GM18858 (cell line): ENCODE results near the gene MAGEB2.
"Not testable (repeated sequence)": the region's sequence is repeated elsewhere in the genome, so short reads cannot be mapped to it uniquely, and the experiment has no call there.

Experiments
- ATAC-seq: cut with Tn5 transposase; IDR thresholded peaks from one replicate; pipeline ENCODE4 v1.9.1; 2021; ENCODE audit not compliant: unreplicated experiment

MAGEB2 gene, protein sequence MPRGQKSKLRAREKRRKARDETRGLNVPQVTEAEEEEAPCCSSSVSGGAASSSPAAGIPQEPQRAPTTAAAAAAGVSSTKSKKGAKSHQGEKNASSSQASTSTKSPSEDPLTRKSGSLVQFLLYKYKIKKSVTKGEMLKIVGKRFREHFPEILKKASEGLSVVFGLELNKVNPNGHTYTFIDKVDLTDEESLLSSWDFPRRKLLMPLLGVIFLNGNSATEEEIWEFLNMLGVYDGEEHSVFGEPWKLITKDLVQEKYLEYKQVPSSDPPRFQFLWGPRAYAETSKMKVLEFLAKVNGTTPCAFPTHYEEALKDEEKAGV

DNA sequence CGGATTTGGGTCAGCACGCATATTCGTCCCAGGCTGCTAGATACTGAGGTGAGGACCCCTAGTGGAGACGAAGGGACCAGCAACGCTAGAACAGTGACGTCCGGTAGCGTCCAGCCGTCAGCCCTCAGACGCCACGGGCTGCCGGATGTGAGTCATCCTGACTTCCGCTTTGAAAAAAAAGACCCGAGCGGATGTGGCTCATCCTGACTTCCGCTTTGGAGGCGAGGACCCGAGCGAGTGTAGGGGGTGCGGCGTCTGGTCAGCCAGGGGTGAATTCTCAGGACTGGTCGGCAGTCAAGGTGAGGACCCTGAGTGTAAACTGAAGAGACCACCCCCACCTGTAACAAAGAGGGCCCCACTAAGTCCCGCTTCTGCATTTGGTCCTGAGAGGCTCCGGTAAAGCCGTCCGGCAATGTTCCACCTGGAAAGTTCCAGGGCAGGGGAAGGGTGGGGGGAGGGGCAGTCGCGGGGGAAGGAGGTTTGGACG, at the start of gene MAGEB2:
MAGEB2 (plus strand) TSS at position 207 of the 487 bp plus-strand sequence. CDS start 3,018 bp downstream, outside the sequence.
- ATAC-seq = no peak

DNA sequence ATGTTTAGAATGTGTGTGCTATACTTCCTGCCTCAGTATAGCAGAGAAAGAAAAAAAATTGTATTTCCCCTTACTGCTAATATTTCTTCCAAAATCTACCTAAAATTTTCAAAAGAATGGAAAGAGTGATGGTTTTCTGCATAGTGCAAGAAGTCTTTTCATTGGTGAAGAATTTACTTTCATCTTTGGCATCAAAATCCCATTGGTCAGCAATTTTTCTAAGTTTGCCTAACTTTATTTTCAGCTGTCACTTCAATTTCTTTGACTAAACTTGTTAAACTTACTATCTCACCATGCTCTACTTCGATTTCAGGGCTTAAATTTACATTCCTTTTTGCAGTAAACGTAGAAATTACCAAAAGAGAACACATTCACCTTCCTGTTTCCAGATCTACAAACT, 44.5 kb upstream of the MAGEB2 start:
- no peak for ATAC-seq

DNA sequence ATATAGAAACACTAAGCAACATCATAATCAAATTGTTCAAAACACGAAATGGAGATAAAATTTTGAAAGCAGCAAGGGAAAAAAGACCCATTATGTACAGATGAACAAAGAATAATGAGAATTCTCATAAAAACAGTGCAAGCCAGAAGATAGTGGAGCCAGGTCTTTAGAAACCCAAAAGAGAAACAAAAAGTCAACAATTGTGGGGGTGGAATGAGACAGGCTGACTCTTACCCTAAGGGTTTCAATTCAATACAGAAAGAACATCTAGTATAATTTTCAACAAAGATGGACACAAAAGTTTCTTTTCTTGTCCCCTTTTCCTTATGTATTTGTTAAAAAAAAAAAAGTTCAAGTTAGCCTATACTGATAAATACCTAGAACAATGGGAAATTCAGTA, 34.0 kb upstream of the MAGEB2 start:
- ATAC-seq = no peak

DNA sequence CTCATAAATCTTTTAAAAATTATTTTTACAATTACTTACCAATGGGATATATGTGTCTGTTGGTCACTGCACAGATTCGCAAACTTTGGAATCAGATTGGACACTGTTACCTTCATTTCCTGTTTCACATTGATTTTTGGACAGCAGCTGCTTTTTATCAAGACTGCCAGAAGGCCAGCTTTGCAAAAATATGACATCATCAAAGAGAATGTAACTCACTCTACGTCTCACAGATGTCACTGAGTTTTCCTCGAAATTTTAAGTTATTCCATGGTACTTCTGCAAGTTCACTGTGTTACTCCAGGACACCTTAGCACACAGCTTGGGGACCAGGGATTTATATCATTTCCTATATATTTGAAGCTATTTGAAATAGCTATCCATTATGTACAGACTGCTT, 31.8 kb upstream of the MAGEB2 start:
- no peak for ATAC-seq

DNA sequence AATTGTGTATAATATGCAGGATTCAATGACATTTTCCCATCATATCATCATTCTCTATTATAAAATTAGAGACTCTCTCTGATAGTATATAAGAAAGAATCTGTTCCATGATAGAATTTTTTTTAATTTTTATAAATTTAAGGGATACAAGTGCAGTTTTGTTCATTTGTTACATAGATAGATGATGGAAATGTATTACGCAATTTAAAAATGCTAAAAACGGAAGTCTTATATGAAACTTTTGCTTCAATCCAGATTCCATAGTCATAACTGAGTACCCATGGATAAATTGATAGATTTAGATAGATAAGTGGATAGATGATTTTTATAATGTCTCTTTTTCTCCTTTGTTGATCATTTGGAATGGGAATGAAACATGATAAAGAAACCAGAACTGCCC, 24.9 kb upstream of the MAGEB2 start:
- ATAC-seq = no peak

DNA sequence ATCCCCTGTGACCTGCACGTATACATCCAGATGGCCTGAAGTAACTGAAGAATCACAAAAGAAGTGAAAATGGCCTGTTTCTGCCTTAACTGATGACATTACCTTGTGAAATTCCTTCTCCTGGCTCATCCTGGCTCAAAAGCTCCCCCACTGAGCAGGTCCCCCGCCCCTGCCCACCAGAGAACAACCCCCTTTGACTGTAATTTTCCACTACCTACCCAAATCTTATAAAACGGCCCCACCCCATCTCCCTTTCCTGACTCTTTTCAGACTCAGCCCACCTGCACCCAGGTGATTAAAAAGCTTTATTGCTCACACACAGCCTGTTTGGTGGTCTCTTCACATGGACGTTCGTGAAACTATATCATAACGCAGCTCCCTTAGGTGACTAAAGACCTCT, 21.5 kb upstream of the MAGEB2 start:
- not testable (repeated sequence) for ATAC-seq

DNA sequence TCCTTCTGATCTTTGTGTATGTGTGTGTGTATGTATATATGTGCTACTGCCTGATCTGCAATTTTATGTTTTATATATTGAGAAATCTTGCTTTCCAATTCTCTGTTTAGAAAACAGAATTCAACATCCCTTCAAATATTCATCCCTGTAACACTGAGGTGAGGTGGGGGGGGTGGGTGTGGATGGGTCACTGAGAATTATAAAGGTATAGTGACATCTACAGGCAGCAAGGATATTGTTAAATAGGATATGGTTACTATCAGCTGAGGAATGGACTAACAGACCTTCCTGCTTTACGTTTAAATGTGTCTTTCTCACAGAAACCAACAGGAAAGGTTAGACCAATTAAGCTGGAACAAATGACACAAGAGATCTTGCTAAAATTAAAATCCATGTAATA, 19.0 kb upstream of the MAGEB2 start:
- no peak for ATAC-seq

DNA sequence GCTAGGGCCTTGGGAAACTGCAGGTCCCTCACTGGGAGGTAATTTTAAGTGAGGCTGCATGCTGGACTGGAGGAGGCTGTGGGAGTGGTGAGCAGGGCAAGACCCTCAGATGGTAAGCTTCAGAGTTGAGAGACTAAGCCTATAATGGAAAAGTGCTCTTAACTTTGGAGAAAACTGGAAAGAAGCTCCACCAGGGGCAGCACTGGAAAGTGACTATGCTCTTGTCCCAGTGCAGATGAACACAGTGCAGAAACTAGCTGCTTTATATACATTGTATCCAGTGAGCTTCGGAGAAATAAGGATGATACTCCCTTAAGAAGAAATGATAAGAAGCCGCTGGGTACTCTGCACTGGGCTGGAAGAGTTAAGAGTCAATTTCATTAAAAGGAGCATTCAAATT, 3.2 kb upstream of the MAGEB2 start:
- ATAC-seq = no peak

DNA sequence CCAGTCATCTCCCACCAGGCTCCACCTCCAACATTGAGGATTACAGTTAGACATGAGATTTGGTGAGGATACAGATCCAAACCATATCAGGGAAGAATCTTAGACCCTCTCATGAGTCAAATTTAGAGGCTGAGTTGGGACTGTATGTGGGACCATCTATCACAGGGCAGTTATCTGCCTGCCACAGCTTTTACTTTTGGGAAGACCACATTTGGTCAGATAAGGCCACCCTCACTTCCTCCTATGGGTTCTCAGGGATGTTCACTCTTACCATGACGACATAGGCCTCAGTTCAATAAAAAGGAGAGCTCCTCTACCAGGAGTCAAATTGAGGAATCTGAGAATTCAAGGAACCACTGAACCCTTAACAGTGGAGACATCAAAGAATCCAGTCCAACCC, 2.1 kb downstream of the MAGEB2 start:
- no peak for ATAC-seq

DNA sequence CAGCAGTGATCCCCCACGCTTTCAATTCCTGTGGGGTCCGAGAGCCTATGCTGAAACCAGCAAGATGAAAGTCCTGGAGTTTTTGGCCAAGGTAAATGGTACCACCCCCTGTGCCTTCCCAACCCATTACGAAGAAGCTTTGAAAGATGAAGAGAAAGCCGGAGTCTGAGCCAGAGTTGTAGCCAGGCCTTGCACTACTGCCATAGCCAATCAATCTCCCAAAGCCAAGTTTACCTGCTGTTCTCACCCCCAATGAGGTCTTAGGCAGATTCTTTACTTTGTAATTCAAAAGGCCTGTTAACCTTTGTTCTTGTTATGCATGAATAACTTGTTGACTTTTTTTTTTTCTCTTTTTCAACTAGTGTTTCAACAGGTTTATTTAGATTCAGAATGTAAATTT, 4.0 kb downstream of the MAGEB2 start:
- ATAC-seq = no peak

DNA sequence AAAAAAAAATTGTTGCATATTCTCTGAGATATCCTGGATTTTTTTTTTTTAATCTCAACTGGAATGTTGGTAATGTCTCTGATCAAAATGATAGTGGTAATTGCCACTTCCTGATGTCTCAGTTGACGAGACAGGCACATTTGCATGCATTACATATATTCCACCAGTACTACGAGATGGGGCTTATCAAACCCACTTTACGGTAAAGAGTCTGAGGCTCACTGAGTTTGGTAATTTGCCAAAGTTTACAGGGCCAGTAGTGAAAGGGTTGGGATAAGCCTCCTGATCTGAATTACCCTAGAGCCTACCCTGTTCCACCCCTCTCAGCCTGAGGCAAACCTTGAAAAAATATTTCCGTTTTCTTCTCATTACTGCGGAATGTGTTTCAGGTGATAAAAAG, 5.3 kb downstream of the MAGEB2 start:
- ATAC-seq = no peak

DNA sequence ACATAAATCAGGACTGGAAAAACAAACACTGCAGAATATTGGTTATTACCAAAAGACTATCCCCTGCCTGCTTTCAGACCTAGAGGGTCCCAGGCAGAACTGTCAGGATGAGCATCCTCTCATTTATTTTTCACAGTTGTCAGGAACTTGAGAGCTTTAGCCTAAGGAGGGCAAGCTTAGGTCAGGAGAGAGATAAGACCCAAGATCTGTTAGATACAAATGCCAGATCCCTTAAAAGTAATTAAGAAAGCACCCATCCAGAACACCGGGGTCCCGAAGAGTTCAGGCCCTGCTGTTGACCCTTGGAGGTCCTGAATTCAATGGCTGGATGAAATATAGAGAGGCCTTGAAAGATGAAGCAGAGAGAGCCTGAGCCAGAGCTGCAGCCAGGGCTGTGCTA, 9.2 kb downstream of the MAGEB2 start:
- ATAC-seq = no peak

DNA sequence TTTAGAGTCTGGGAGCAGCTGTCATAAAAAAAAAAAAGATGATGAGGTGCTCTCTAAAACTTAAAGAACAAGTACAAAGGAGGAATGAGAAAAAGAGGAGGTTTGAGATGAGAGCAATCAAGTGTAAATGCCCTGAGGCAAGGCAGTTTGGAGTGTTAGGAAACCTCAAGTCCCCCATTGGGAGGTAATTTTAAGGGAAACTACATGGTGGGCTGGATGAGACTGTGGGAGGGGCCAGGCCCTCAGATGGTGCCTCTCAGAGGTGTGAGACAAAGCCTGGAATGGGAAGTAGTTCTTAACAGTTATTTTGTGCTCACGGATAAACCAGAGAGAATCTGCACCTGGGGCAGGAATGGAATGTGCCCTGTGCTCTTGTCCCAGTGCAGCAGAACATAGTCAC, 13.2 kb downstream of the MAGEB2 start:
- no peak for ATAC-seq

DNA sequence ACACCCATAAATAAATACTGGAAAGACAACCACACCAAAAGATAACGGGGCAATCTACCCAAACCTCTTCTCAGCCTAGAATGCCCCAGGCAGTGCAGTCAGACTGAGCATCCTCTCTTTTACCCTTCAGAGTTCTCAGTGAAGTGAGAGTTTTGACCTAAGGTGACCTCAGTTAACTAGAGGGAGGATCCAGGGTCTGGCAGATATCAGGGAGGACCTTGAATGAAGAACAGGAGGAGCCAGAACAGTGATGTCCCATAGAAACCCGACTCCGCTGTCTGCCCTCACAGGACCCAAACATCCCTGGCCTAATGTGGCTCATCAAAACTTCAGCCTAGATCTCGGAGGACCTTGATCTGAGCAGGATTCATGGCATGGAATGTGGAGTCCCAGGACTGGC, 15.0 kb downstream of the MAGEB2 start, which contains the start of gene MAGEB3:
MAGEB3 (plus strand) TSS at position 263 of the 400 bp plus-strand sequence. CDS start 5,268 bp downstream, outside the sequence.
- ATAC-seq = no peak

DNA sequence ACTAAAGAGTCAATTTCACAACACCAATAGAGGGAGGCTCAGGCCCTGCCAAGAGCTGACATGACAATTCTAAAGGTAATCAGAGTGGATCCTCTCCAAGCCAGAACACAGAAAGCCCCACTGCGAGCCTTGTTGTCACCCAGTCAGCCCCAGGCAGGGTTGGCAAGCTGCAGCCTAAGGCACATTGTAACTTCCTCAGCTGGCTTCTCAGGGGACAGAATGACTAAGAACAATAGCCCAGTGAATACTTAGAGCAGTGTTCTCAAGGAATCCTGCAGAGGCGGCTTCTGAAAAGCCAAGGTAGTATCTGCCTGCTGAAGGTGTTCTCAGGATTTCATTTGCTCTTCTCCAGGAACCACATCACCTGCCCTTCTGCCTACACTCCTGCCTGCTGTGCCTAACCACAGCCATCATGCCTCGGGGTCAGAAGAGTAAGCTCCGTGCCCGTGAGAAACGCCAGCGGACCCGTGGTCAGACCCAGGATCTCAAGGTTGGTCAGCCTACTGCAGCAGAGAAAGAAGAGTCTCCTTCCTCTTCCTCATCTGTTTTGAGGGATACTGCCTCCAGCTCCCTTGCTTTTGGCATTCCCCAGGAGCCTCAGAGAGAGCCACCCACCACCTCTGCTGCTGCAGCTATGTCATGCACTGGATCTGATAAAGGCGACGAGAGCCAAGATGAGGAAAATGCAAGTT, 26.5 kb downstream of the MAGEB2 start, which contains the start of gene MAGEB4:
MAGEB4 (plus strand) TSS at position 277 of the 692 bp plus-strand sequence; CDS start at position 413, 136 bp downstream.
- ATAC-seq = no peak

DNA sequence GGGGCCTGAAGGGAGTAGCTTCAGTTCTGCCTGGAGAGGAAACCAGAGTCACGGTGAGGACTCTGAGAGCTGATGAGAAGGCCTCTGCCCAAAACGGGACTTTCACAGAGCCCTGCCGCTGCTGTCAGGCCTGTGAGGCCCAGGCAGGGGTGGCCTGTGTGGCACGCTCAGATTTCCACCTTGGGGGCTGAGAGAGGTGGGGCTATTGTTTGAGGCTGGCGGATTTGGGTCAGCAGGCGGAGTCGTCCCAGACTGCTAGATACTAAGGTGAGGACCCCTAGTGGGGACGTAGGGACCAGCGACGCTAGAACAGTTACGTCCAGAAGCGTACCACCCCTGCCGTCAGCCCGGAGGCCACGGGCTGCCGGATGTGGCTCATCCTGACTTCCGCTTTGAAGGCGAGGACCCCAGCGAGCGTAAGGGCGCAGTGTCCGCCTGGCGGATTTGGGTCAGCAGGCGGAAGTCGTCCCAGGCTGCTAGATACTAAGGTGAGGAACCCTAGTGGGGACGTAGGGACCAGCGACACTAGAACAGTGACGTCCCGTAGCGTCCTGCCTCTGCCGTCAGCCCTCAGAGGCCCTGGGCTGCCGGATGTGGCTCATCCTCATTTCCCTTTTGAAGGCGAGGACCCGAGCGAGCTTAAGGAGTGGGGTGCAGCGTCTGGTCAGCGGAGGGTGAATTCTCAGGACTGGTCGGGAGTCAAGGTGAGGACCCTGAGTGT, 31.6 kb downstream of the MAGEB2 start, which contains the start of gene MAGEB1:
MAGEB1 (plus strand) TSS at position 378 of the 721 bp plus-strand sequence. CDS start 3,348 bp downstream, outside the sequence.
- ATAC-seq = no peak

DNA sequence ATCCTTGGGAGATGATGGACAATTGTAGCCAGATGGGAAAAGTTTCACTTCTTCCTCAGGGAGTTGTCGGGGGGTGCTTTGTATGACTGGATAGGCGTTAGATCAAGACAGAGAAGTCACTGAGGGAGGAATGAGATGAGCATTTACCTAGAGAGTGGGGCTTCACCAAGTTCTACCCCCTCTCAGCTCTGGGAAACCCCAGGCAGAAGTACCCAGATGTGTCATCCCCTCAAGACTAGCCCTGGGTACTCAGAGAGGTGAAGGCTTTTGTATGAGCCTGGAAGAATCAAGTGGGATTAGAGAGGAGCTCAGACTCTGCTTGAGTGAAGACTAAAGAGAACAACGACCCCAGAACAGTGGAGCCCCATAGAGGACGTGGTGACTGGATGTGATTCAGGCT, 33.5 kb downstream of the MAGEB2 start:
- peak; percentile 52 for ATAC-seq

DNA sequence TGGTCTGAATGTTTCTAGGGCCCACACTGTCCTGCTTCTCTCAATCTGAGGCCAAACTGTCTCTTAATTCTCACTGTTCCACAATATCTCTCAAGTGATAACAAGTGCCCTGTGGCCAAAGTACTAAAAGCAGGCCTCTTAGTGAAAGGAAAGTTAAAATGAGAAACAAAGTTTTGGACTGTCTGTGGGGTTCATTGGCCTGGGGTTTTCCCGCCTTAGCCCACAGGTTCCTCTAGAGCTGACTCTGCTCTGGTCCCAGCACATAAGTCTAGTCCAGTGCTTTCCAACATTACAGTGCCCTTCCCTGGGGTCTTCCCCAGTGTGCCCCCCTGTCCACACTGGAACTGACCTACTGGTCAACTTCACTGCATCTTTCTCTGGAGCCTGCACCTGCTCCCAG, 37.9 kb downstream of the MAGEB2 start:
- ATAC-seq = peak; percentile 49

DNA sequence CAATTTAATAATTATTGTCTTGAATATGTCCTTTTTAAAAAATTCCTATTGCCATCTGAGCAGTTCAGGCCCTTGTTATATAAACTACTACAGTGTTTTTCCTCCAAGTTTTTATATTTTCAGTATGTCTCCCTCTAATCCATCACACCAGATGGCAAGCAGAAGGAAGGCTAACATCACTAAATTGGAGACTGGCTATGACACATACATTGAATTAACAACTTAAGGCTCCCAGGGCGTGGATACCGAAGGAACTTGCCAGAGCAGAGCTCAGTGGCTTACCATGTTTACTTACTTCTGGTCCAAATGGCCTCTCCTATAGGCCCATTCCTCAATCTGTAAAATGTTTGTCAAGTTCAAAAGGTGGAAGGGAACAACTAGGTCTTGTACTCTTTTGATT, 44.6 kb downstream of the MAGEB2 start:
- no peak for ATAC-seq

DNA sequence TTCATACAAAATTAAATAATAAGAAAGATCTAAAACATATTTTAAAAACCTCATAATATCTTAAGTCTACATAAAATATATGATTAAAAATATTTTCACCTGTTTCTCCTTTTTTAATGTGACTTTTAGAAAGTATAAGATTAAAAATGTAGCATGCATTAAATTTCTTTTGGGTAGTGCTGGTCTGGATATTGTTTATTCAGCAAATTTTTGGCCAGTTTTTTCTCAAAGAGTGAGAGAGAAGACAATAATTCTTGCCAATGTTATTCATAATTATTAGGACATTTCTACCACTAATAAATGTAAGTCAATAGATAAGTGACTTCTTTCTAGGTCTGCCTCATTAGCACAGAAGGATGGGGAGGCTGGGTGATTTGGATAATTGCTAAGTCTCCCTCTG, 45.6 kb downstream of the MAGEB2 start:
- ATAC-seq = no peak

DNA sequence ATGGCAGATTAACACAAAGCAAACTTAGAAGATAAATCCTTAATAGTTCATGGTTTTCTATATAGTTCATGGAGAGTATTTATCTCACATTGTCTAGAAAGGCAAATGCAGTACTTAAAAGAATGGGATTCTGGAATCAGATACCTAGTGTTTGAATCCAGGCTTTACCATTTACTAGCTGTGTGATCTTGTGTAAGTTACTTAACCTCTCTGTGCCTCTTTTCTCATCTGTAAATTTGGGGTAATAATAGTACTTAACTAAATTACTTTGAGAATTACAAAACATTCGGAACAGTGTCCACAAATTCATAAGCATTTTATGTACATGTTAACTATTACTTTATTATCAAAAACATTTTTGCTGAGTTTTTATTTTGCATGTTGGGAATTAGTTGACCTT, 47.4 kb downstream of the MAGEB2 start:
- ATAC-seq = no peak
